Stomach (tissue), 9 donors: ENCODE results near the gene STK32A. TPM values are rescaled to one million over a fixed set of nuclear protein-coding genes. Genes with fewer than 3 reads are reported as not detected.

Source experiments
- DNase-seq, 2 donors: peaks; one replicate each; pipeline versions ENCODE4 v3.0.0 to v3.0.0-alpha.2; 2013 to 2019
- H3K27ac ChIP-seq, 5 donors: fragments of 200-600 bp in 4 of 5; sonication (generic) in 4 of 5; one replicate each; pipeline ENCODE4 v1.5.1; 2013 to 2019; ENCODE audit warnings: mild to moderate bottlenecking in 1 of 5, moderate library complexity in 1 of 5
- H3K27me3 ChIP-seq, 3 donors: fragments of 200-600 bp; sonication (generic); one replicate each; pipeline ENCODE4 v1.5.1; 2017 to 2019; ENCODE audit warnings: mixed run types in 1 of 3
- H3K36me3 ChIP-seq, 4 donors: fragments of 200-600 bp; sonication (generic); 1 replicate in 3 of 4; 2 replicates in 1 of 4; pipeline ENCODE4 v1.5.1; 2016 to 2019
- H3K4me1 ChIP-seq, 4 donors: fragments of 200-600 bp; sonication (generic); one replicate each; pipeline ENCODE4 v1.5.1; 2016 to 2019
- H3K4me3 ChIP-seq, 4 donors: fragments of 200-600 bp; sonication (generic) in 3 of 4; one replicate each; pipeline ENCODE4 v1.5.1; 2016 to 2019; ENCODE audit warnings: mild to moderate bottlenecking in 1 of 4
- H3K9me3 ChIP-seq, 4 donors: fragments of 200-600 bp; sonication (generic); one replicate each; pipeline ENCODE4 v1.5.1; 2016 to 2019
- EP300 ChIP-seq: sonication (generic); formaldehyde crosslinking; IDR thresholded peaks from one replicate; pipeline ENCODE4 v1.6.1; 2017; ENCODE audit warnings: antibody characterized with exemption
- POLR2A ChIP-seq, 4 donors: fragments of 450-650 bp; IDR thresholded peaks; one replicate each; pipeline ENCODE4 v1.6.1; 2016; ENCODE audit warnings: antibody characterized with exemption in 4 of 4, control low read depth in 2 of 4, mild to moderate bottlenecking in 1 of 4, moderate library complexity in 1 of 4
- POLR2AphosphoS5 ChIP-seq, 3 donors: sonication (generic); formaldehyde crosslinking; IDR thresholded peaks; one replicate each; pipeline ENCODE4 v1.6.1; 2016; ENCODE audit warnings: antibody characterized with exemption in 3 of 3
- WGBS, 5 donors: extraction: QIAGEN DNeasy Blood & Tissue Kit in 3 of 5; methylation state at CpG; one replicate each; pipeline versions ENCODE4 v1.1.5 to v1.1.7; 2013 to 2018; 5-methylcytosine and 5-hydroxymethylcytosine counted together
- intact Hi-C: fragments of 100-400 bp; cut with DNase I; formaldehyde crosslinking; loops from one replicate; pipeline ENCODE4 v1.15.1; 2023; ENCODE audit warnings: low total_unique reads
- polyA plus RNA-seq, 3 donors: library from polyadenylated mRNA; stranded (reverse); fragments of 200-250 nt; gene quantifications; one replicate each; pipeline ENCODE4 v1.2.3, GENCODE V29; 2013
- total RNA-seq, 5 donors: library from RNA; depleted of rRNA; stranded (reverse); fragments of >200 nt; gene quantifications; one replicate each; pipeline versions ENCODE4 v1.1.0 to v1.2.3, GENCODE V29; 2014 to 2016
- TF ChIP-seq, protein P1 (sequence below), 7 experiments: fragments of 450-650 bp in 4 of 7; fragments of 200-600 bp in 3 of 7; sonication (generic) in 3 of 7; IDR thresholded peaks; one replicate each; pipeline ENCODE4 v1.5.1; 2016 to 2019; ENCODE audit warnings: antibody characterized with exemption in 7 of 7, control low read depth in 2 of 7, mild to moderate bottlenecking in 1 of 7
- donor health status: healthy with polysubstance abuse.
- donor health status: Bipolar disorder and iron deficiency.
- donor health status: healthy.

The STK32A gene
- total and polyA plus RNA-seq, 8 donors: 0.48 to 29.7 (median 0.62) TPM

DNA sequence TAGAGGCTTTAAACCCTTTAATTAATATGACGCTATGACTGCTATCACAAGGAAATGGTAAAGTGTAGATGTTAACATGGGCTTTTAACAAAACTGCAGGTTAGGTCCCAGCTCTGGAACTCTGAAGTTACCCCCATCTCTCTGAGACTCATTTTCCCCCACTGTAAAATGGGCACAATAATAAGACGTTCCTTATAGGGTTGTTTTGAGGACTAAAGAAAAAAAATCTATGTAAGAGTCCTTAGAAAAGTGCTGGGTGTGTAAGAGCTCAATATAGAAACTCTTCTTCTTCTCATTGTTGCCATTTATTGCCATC is 45.8 kb upstream of the STK32A start:
- intact Hi-C loops: loop anchor here (5.0 kb wide), 1 partner anchor 652 kb away; no protein-coding TSS in a partner anchor
- Histone ChIP-seq H3K36me3 (no peaks in the 10 kb centered on the region), H3K9me3 (peaks cover 0 to 4% (median 0%) of the 10 kb centered on the region in 4 donors), H3K4me3 (no peak overlapping the region), H3K4me1 (peaks cover 0 to 7% (median 0%) of the 10 kb centered on the region in 4 donors), H3K27me3 (no peaks in the 10 kb centered on the region), H3K27ac (no peak overlapping the region)
- TF ChIP-seq POLR2AphosphoS5 (IDR thresholded peaks at IDR 0.05): no peak
- TF ChIP-seq, protein P1, sequence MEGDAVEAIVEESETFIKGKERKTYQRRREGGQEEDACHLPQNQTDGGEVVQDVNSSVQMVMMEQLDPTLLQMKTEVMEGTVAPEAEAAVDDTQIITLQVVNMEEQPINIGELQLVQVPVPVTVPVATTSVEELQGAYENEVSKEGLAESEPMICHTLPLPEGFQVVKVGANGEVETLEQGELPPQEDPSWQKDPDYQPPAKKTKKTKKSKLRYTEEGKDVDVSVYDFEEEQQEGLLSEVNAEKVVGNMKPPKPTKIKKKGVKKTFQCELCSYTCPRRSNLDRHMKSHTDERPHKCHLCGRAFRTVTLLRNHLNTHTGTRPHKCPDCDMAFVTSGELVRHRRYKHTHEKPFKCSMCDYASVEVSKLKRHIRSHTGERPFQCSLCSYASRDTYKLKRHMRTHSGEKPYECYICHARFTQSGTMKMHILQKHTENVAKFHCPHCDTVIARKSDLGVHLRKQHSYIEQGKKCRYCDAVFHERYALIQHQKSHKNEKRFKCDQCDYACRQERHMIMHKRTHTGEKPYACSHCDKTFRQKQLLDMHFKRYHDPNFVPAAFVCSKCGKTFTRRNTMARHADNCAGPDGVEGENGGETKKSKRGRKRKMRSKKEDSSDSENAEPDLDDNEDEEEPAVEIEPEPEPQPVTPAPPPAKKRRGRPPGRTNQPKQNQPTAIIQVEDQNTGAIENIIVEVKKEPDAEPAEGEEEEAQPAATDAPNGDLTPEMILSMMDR (IDR thresholded peaks at IDR 0.05): no peak
- no peak for TF ChIP-seq POLR2A (IDR thresholded peaks at IDR 0.05)
- TF ChIP-seq EP300: no peak
- 6 to 15% (median 7%) methylated on average over 2 of the region's 2 CpGs for WGBS, 5 donors
- DNase-seq: no peak

DNA sequence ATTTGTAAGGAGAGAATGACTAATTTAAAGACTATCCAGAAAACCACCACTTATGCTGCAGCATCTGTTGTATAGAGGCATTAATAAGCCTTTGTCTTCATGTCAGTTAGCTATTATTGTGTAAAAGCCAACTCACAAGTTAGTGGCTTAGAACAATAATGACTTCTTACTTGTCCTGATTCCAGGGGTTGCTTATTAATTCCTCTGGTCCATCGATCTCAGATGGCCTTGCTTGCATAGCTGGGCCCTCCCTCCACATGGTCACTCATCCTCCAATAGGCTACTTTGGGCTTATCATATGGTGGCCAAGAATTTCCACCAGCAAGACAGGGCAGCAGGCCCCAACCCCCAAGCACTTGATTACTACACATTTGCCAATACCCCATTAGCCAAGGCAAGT is 44.5 kb upstream of the STK32A start:
- no peak for TF ChIP-seq POLR2AphosphoS5 (IDR thresholded peaks at IDR 0.05)
- TF ChIP-seq, protein P1 (IDR thresholded peaks at IDR 0.05): no peak
- no peak for TF ChIP-seq POLR2A (IDR thresholded peaks at IDR 0.05)
- TF ChIP-seq EP300: no peak
- WGBS, 5 donors: 21 to 41% (median 31%) methylated on average over 1 of the region's 1 CpG
- Histone ChIP-seq H3K4me1 (peaks cover 0 to 7% (median 0%) of the 10 kb centered on the region in 4 donors), H3K9me3 (peaks cover 0 to 3% (median 0%) of the 10 kb centered on the region in 4 donors), H3K4me3 (no peak overlapping the region), H3K36me3 (no peaks in the 10 kb centered on the region), H3K27me3 (no peaks in the 10 kb centered on the region), H3K27ac (no peak overlapping the region)
- DNase-seq: no peak
- intact Hi-C loops: no loop called here

DNA sequence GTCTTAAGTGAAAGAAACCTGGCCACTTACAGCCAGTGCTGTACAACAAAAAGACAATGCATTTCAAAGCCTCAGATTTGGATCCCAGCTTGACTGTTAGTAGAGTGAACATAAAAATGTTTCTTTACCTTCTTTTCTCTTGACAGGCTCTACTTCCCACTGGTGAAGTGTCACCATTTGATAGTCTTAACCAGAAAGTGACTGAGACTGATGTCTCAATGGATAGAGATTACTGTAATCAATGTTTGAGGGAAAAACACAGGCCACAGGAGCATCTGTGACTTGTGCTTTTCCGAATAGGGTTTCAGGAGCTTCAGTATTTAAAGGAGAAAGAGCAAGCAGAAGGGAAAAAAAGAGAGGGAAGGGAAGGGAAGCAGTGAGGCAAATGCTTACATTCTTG is 41.7 kb upstream of the STK32A start:
- WGBS, 5 donors: 79 to 100% (median 88%) methylated on average over 1 of the region's 1 CpG
- intact Hi-C loops: no loop called here
- H3K4me1 ChIP-seq: peaks cover 0 to 7% (median 0%) of the 10 kb centered on the region in 4 donors
- TF ChIP-seq EP300: no peak
- no peak for TF ChIP-seq POLR2A (IDR thresholded peaks at IDR 0.05)
- no peak for TF ChIP-seq POLR2AphosphoS5 (IDR thresholded peaks at IDR 0.05)
- TF ChIP-seq, protein P1 (IDR thresholded peaks at IDR 0.05): no peak
- H3K9me3 ChIP-seq: no peaks in the 10 kb centered on the region
- DNase-seq: no peak
- no peak overlapping the region for H3K4me3 ChIP-seq
- no peaks in the 10 kb centered on the region for H3K27me3 ChIP-seq
- no peaks in the 10 kb centered on the region for H3K36me3 ChIP-seq
- H3K27ac ChIP-seq: no peak overlapping the region

DNA sequence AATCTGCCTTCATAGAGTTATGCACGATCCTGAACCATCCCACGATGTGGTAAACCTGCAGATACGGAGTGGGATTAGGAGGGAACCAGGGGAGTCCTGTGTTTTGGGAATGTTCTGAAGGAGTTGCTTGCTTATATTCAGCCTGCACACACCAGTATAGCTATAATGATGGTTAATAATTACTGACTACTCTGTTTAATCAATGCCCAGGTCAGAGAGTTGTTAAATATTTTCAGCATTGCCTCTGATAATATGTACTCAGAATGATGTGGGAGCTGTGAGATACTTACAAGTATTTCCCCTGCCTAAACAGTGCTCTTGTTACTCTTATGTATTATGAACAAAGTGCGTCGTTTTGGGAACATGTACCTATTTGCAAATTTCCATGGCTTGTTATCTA is 34.8 kb upstream of the STK32A start:
- TF ChIP-seq EP300: no peak
- TF ChIP-seq POLR2AphosphoS5 (IDR thresholded peaks at IDR 0.05): no peak
- no peak for TF ChIP-seq POLR2A (IDR thresholded peaks at IDR 0.05)
- TF ChIP-seq, protein P1 (IDR thresholded peaks at IDR 0.05): no peak
- H3K27ac ChIP-seq: no peak overlapping the region
- no peak overlapping the region for H3K4me3 ChIP-seq
- DNase-seq: no peak
- H3K9me3 ChIP-seq: peaks cover 0 to 8% (median 3%) of the 10 kb centered on the region in 4 donors
- intact Hi-C loops: no loop called here
- H3K4me1 ChIP-seq: peaks cover 0 to 8% (median 2%) of the 10 kb centered on the region in 4 donors
- no peaks in the 10 kb centered on the region for H3K27me3 ChIP-seq
- H3K36me3 ChIP-seq: no peaks in the 10 kb centered on the region
- 25 to 59% (median 41%) methylated on average over 5 of the region's 5 CpGs for WGBS, 5 donors
